H1 (cell line): ENCODE results near the gene TNC. TPM values are rescaled to one million over a fixed set of nuclear protein-coding genes. Genes with fewer than 3 reads are reported as not detected.

Experiments
- CHD7 ChIP-seq: fragments of 300-600 bp; sonication (generic); IDR thresholded peaks from 2 replicates; pipeline ENCODE4 v1.7.1; 2012; ENCODE audit warnings: low read length, moderate library complexity, mild to moderate bottlenecking, inconsistent platforms; ENCODE audit not compliant: insufficient replicate concordance
- MAFK ChIP-seq: IDR thresholded peaks from 2 replicates; pipeline ENCODE4 v1.6.1; 2012; ENCODE audit warnings: low read depth, mild to moderate bottlenecking, improper control_type of control experiment, low read length
- SP2 ChIP-seq: IDR thresholded peaks from 2 replicates; pipeline ENCODE4 v1.6.1; 2012; ENCODE audit warnings: mild to moderate bottlenecking, low read length, inconsistent platforms
- polyA plus RNA-seq, 7 experiments: library from polyadenylated mRNA; depleted of rRNA in 3 of 7; stranded (reverse) in 5 of 7; unstranded in 2 of 7; fragments of >200 nt in 5 of 7; fragments of 200-250 nt in 2 of 7; gene quantifications; 1 replicate in 5 of 7; 2 replicates in 1 of 7; 4 replicates in 1 of 7; pipeline versions ENCODE4 v1.2.1 to v1.2.3, GENCODE V29; 2011 to 2013; ENCODE audit warnings: missing spikeins in 2 of 7, mixed read lengths in 2 of 7
- total RNA-seq: library from RNA; stranded (reverse); fragmentation: NEBNext Ultra II Directional; extraction: Animal tissue kit (Norgen Biotek cat#: 25700); gene quantifications from 2 replicates; pipeline ENCODE4 v1.2.1, GENCODE V29; 2021

Gene TNC
- total and polyA plus RNA-seq, 2 of the 8 experiments (the other 6 are each of a cell fraction or from before 2014, with no cell fraction given): 6.2 to 11.4 TPM

- no peak for TF ChIP-seq CHD7
- TF ChIP-seq MAFK: no peak
- TF ChIP-seq SP2: no peak
- TF ChIP-seq, all 59 proteins: peak for 0
Measured at GRCh38 chr9:115030006-115030405, 88.0 kb downstream of the TNC start (continued).
